Osteoblast (primary cell): Measurements from ENCODE around the gene CDIP1. TPM values are rescaled to one million over a fixed set of nuclear protein-coding genes. Genes with fewer than 3 reads are reported as not detected.

Experiments used
- DNase-seq: peaks from one replicate; pipeline ENCODE4 v3.0.0; 2011; ENCODE audit warnings: low spot score, mixed read lengths; ENCODE audit not compliant: insufficient read length; ENCODE audit errors: missing footprints
- H2AFZ ChIP-seq: 2 replicates; pipeline ENCODE4 v1.6.0; 2011; ENCODE audit warnings: mild to moderate bottlenecking, low read length
- H3K27ac ChIP-seq: 2 replicates; pipeline ENCODE4 v1.5.1; 2011; ENCODE audit warnings: mild to moderate bottlenecking, low read depth, low read length, moderate library complexity
- H3K27me3 ChIP-seq: 2 replicates; pipeline ENCODE4 v1.6.0; 2012; ENCODE audit warnings: mild to moderate bottlenecking, control low read depth, inconsistent platforms, low read length, moderate library complexity; ENCODE audit not compliant: insufficient read depth
- H3K36me3 ChIP-seq: 2 replicates; pipeline ENCODE4 v1.5.1; 2011; ENCODE audit warnings: mild to moderate bottlenecking, low read length, control low read depth, moderate library complexity; ENCODE audit not compliant: insufficient read depth
- H3K4me1 ChIP-seq: 2 replicates; pipeline ENCODE4 v1.5.1; 2011; ENCODE audit warnings: mild to moderate bottlenecking, low read length, control low read depth, moderate library complexity; ENCODE audit not compliant: insufficient read depth
- H3K4me2 ChIP-seq: 2 replicates; pipeline ENCODE4 v1.6.0; 2011; ENCODE audit warnings: mild to moderate bottlenecking, low read length; ENCODE audit not compliant: insufficient read depth
- H3K4me3 ChIP-seq: fragments of 200-600 bp; sonication (generic); 3 replicates; pipeline ENCODE4 v1.5.1; 2012; ENCODE audit warnings: mild to moderate bottlenecking, low read length, inconsistent platforms; ENCODE audit not compliant: insufficient read depth
- H3K79me2 ChIP-seq: 2 replicates; pipeline ENCODE4 v1.6.0; 2012; ENCODE audit warnings: mild to moderate bottlenecking, low read length, control low read depth, inconsistent platforms; ENCODE audit not compliant: insufficient read depth
- H3K9me3 ChIP-seq: 2 replicates; pipeline ENCODE4 v1.5.1; 2011; ENCODE audit warnings: low read depth, low read length, control low read depth
- H4K20me1 ChIP-seq: 2 replicates; pipeline ENCODE4 v1.6.0; 2012; ENCODE audit warnings: mild to moderate bottlenecking, low read length, control low read depth; ENCODE audit not compliant: insufficient read depth
- CTCF ChIP-seq: IDR thresholded peaks from 2 replicates; pipeline ENCODE4 v1.5.1; 2011; ENCODE audit warnings: mild to moderate bottlenecking, low read depth, low read length, moderate library complexity; ENCODE audit errors: extremely low read depth
- total RNA-seq: library from RNA; depleted of rRNA; stranded (reverse); fragments of >200 nt; gene quantifications from 2 replicates; pipeline ENCODE4 v1.2.3, GENCODE V29; 2012

The CDIP1 gene
- total RNA-seq, 1 donor, result 10.5 TPM

- Histone ChIP-seq H3K36me3 (peaks cover 17% of the 10 kb centered on the region), H3K27ac (no peak overlapping the region), H3K27me3 (no peaks in the 10 kb centered on the region), H2AFZ (no peak overlapping the region), H3K4me2 (no peak overlapping the region), H3K4me3 (no peak overlapping the region), H4K20me1 (peaks cover 15% of the 10 kb centered on the region), H3K79me2 (peaks cover 2% of the 10 kb centered on the region), H3K4me1 (no peaks in the 10 kb centered on the region), H3K9me3 (no peaks in the 10 kb centered on the region)
- TF ChIP-seq CTCF, result no peak
- DNase-seq, result peak; percentile 45
Measured at GRCh38 chr16:4515611-4516233, 22.9 kb downstream of the CDIP1 start.

- H3K4me1 ChIP-seq, result no peaks in the 10 kb centered on the region
- H3K4me2 ChIP-seq, result no peak overlapping the region
- H3K36me3 ChIP-seq, result peaks cover 22% of the 10 kb centered on the region
- no peaks in the 10 kb centered on the region for H3K9me3 ChIP-seq
- peaks cover 2% of the 10 kb centered on the region for H3K79me2 ChIP-seq
- H3K27ac ChIP-seq, result no peak overlapping the region
- H3K27me3 ChIP-seq, result no peaks in the 10 kb centered on the region
- no peak overlapping the region for H2AFZ ChIP-seq
- peaks cover 15% of the 10 kb centered on the region for H4K20me1 ChIP-seq
- no peak for TF ChIP-seq CTCF
- DNase-seq, result peak; percentile 36
- H3K4me3 ChIP-seq, result no peak overlapping the region
Measured at GRCh38 chr16:4514606-4515005, 24.0 kb downstream of the CDIP1 start.

GRCh38 chr16:4513881-4514280 is 24.7 kb downstream of the CDIP1 start:
- H3K27ac ChIP-seq, result no peak overlapping the region
- H3K27me3 ChIP-seq, result no peaks in the 10 kb centered on the region
- H3K36me3 ChIP-seq, result peaks cover 29% of the 10 kb centered on the region
- no peaks in the 10 kb centered on the region for H3K9me3 ChIP-seq
- H3K4me3 ChIP-seq, result no peak overlapping the region
- peak; percentile 32 for DNase-seq
- no peaks in the 10 kb centered on the region for H3K4me1 ChIP-seq
- no peak overlapping the region for H3K4me2 ChIP-seq
- no peak overlapping the region for H2AFZ ChIP-seq
- TF ChIP-seq CTCF, result no peak
- H3K79me2 ChIP-seq, result peaks cover 2% of the 10 kb centered on the region
- peaks cover 15% of the 10 kb centered on the region for H4K20me1 ChIP-seq

- peaks cover 13% of the 10 kb centered on the region for H4K20me1 ChIP-seq
- no peak overlapping the region for H3K4me2 ChIP-seq
- no peak overlapping the region for H3K4me3 ChIP-seq
- peaks cover 2% of the 10 kb centered on the region for H3K79me2 ChIP-seq
- H2AFZ ChIP-seq, result no peak overlapping the region
- H3K4me1 ChIP-seq, result no peaks in the 10 kb centered on the region
- DNase-seq, result peak; percentile 43
- TF ChIP-seq CTCF, result no peak
- no peak overlapping the region for H3K27ac ChIP-seq
- H3K9me3 ChIP-seq, result no peaks in the 10 kb centered on the region
- no peaks in the 10 kb centered on the region for H3K27me3 ChIP-seq
- H3K36me3 ChIP-seq, result peaks cover 35% of the 10 kb centered on the region
Measured at GRCh38 chr16:4513086-4513860, 25.3 kb downstream of the CDIP1 start.
